Nephron (organoid): ENCODE results near the gene HDDC3.

Source experiments
- H3K27ac Mint-ChIP-seq, 3 experiments: 2 replicates each; pipeline ENCODE4 v1.8.0; 2020; ENCODE audit warnings: mixed read lengths in 3 of 3, mild to moderate bottlenecking in 2 of 3, moderate library complexity in 1 of 3
- H3K27me3 Mint-ChIP-seq: 2 replicates; pipeline ENCODE4 v1.8.0; 2021; ENCODE audit warnings: low read depth, mild to moderate bottlenecking, moderate library complexity, mixed read lengths
- H3K36me3 Mint-ChIP-seq: 2 replicates; pipeline ENCODE4 v1.8.0; 2020; ENCODE audit warnings: low read depth, mixed read lengths
- H3K4me1 Mint-ChIP-seq: 2 replicates; pipeline ENCODE4 v1.8.0; 2020; ENCODE audit warnings: mixed read lengths
- H3K4me3 Mint-ChIP-seq, 3 experiments: 2 replicates each; pipeline ENCODE4 v1.8.0; 2020; ENCODE audit warnings: mild to moderate bottlenecking in 3 of 3, mixed read lengths in 3 of 3, moderate library complexity in 2 of 3
- H3K9me3 Mint-ChIP-seq: 2 replicates; pipeline ENCODE4 v1.8.0; 2020; ENCODE audit warnings: mixed read lengths
- TF ChIP-seq, protein P1 (sequence below), 3 experiments: fragments of 200-600 bp; sonication (generic); IDR thresholded peaks; one replicate each; pipeline ENCODE4 v1.5.0; 2021; ENCODE audit warnings: antibody characterized with exemption in 3 of 3; ENCODE audit not compliant: unreplicated experiment in 3 of 3

Gene HDDC3

DNA sequence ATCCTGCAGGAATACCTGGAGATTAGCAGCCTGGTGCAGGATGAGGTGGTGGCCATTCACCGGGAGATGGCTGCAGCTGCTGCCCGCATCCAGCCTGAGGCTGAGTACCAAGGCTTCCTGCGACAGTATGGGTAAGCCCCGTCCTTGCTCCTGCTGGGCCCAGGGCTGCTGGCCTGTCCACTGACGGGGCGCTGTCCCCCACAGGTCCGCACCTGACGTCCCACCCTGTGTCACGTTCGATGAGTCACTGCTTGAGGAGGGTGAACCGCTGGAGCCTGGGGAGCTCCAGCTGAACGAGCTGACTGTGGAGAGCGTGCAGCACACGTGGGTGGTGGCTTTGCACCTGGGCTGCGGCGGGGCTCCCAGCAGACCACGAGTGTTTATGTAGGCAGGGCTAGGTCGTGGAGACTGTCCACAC lies 43.0 kb downstream of the HDDC3 start:
- Mint-ChIP-seq H3K4me1 (peaks cover 11% of the 10 kb centered on the region), H3K4me3 (no peak overlapping the region)

DNA sequence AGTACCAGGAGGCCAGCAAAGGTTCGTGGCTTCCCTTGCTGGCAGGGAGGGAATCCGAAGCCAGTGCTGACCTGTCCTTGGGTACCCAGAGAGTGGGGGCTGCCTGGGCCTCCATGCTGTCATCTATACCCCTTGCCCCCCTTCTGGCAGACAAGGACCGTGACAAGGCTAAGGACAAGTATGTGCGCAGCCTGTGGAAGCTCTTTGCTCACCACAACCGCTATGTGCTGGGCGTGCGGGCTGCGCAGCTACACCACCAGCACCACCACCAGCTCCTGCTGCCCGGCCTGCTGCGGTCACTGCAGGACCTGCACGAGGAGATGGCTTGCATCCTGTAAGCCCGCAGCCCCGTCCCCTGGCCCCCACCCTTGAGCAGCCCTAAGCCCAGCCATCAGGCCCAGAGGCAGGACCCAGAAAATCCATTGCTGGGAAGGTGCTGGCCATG lies 45.3 kb downstream of the HDDC3 start:
- TF ChIP-seq, protein P1, sequence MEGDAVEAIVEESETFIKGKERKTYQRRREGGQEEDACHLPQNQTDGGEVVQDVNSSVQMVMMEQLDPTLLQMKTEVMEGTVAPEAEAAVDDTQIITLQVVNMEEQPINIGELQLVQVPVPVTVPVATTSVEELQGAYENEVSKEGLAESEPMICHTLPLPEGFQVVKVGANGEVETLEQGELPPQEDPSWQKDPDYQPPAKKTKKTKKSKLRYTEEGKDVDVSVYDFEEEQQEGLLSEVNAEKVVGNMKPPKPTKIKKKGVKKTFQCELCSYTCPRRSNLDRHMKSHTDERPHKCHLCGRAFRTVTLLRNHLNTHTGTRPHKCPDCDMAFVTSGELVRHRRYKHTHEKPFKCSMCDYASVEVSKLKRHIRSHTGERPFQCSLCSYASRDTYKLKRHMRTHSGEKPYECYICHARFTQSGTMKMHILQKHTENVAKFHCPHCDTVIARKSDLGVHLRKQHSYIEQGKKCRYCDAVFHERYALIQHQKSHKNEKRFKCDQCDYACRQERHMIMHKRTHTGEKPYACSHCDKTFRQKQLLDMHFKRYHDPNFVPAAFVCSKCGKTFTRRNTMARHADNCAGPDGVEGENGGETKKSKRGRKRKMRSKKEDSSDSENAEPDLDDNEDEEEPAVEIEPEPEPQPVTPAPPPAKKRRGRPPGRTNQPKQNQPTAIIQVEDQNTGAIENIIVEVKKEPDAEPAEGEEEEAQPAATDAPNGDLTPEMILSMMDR (IDR thresholded peaks at IDR 0.05; ENCODE audit: unreplicated experiment in 3 of 3): no peak
- Mint-ChIP-seq H3K36me3 (peaks cover 5% of the 10 kb centered on the region), H3K9me3 (no peaks in the 10 kb centered on the region), H3K4me3 (no peak overlapping the region), H3K27me3 (no peaks in the 10 kb centered on the region), H3K27ac (no peak overlapping the region), H3K4me1 (peaks cover 11% of the 10 kb centered on the region)

More for the DNA sequence above, 43.0 kb downstream of the HDDC3 start:
- H3K27me3 Mint-ChIP-seq: no peaks in the 10 kb centered on the region
- H3K36me3 Mint-ChIP-seq: peaks cover 5% of the 10 kb centered on the region
- H3K9me3 Mint-ChIP-seq: no peaks in the 10 kb centered on the region
- H3K27ac Mint-ChIP-seq: no peak overlapping the region
- TF ChIP-seq, protein P1 (IDR thresholded peaks at IDR 0.05; ENCODE audit: unreplicated experiment in 3 of 3): no peak

DNA sequence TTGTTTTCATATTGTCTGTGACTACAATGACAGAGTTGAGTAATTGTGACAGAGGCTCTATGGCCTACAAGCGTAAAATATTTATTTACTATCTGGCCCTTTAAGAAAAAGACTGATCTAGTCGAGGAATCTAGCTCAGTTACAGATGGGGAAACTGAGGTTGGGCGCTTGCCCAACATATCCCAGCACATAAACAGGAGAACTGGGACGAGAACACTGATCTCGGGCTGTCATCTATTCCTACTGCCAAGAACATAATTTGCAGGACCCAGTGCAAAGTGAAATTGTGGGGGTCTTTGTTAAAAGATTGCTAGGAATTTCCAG lies 46.1 kb downstream of the HDDC3 start:
- peaks cover 5% of the 10 kb centered on the region for H3K36me3 Mint-ChIP-seq
- TF ChIP-seq, protein P1 (IDR thresholded peaks at IDR 0.05; ENCODE audit: unreplicated experiment in 3 of 3): peak in 2 of 3 experiments; percentile 31 to 42
- no peaks in the 10 kb centered on the region for H3K27me3 Mint-ChIP-seq
- H3K9me3 Mint-ChIP-seq: no peaks in the 10 kb centered on the region
- peak overlapping the region; percentile 53 to 85 (median 76) for H3K27ac Mint-ChIP-seq
- H3K4me3 Mint-ChIP-seq: peak overlapping the region in 2 of 3 experiments; percentile 63 to 79
- H3K4me1 Mint-ChIP-seq: peaks cover 11% of the 10 kb centered on the region

DNA sequence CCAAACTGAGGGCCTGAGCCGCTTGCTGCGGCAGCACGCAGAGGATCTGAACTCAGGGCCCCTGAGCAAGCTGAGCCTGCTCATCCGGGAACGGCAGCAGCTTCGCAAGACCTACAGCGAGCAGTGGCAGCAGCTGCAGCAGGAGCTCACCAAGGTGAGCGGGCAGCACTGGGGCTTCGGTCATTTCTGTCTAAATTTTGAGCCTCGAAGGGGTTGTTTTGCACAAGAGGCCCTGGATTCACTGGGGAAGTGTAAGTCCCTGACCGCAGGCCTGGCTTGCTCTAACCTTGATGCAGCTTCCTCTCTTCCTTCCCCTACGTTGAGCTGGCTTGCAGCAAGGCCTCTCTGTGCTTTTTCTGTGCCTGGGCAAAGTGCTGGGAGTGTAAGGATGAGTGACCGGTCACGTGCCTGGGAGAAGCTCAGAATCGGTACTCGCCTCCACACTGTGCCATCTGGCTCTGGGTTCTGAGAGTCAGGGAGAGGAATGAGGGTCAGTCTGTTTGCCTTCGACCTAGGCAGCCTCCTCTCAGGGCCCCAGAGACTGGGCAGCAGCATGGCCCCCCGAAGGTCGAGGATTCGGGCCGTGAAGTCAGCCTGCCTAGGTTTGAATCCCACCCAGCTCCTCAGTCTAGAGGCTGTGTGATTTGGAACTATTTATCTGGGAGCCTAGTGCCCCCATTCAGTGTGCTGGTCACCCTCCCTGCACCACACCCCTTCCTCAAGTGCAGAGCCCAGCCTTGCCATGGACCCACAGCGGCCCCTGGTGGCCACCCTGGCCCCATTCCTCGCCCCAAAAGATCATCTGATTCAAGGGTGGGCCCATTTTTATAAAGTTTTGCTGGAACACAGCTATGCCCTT lies 46.7 kb downstream of the HDDC3 start:
- no peaks in the 10 kb centered on the region for H3K9me3 Mint-ChIP-seq
- H3K36me3 Mint-ChIP-seq: peaks cover 5% of the 10 kb centered on the region
- peaks cover 11% of the 10 kb centered on the region for H3K4me1 Mint-ChIP-seq
- peak overlapping the region; percentile 63 to 80 (median 79) for H3K4me3 Mint-ChIP-seq
- H3K27me3 Mint-ChIP-seq: no peaks in the 10 kb centered on the region
- TF ChIP-seq, protein P1 (IDR thresholded peaks at IDR 0.05; ENCODE audit: unreplicated experiment in 3 of 3): peak; percentile 95 to 98 (median 98)
- peak overlapping the region; percentile 53 to 85 (median 76) for H3K27ac Mint-ChIP-seq

DNA sequence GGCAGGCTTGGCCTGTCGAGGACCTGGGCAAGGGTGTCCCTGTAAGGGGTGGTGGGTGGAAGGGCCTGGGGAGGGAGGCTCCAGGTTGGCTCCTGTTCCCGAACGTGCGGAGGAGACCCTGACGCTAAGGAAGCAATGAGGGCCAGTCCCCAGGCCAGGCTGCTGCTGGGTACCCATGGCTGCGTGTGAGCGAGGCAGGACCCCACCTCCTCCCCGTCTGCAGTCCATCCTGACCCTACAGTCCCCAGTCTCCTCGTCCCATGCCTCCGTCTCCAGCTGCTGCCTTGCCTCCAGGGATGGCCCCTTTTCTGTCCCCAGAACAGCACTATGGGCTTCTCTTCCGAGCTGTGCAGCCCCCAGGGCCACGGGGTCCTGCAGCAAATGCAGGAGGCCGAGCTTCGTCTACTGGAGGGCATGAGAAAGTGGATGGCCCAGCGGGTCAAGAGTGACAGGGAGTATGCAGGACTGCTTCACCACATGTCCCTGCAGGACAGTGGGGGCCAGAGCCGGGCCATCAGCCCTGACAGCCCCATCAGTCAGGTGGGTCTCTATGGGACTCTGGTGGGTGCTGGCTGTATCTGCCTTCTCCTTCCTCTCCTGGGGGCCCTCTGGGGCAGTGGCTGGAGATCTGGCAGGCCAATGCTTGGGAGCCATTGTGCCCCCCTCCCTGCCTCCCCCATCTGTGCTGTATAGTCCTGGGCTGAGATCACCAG lies 47.5 kb downstream of the HDDC3 start:
- TF ChIP-seq, protein P1 (IDR thresholded peaks at IDR 0.05; ENCODE audit: unreplicated experiment in 3 of 3): no peak
- H3K27me3 Mint-ChIP-seq: no peaks in the 10 kb centered on the region
- H3K9me3 Mint-ChIP-seq: no peaks in the 10 kb centered on the region
- H3K36me3 Mint-ChIP-seq: peaks cover 5% of the 10 kb centered on the region
- peak overlapping the region; percentile 46 to 85 (median 82) for H3K27ac Mint-ChIP-seq
- H3K4me1 Mint-ChIP-seq: peaks cover 11% of the 10 kb centered on the region
- peak overlapping the region; percentile 63 to 79 (median 63) for H3K4me3 Mint-ChIP-seq
